ENCODE measurements around the gene PPIP5K2. TPM values are rescaled to one million over a fixed set of nuclear protein-coding genes. Genes with fewer than 3 reads are reported as not detected.
A peak's percentile ranks its signal among the peaks of the same experiment; 100 is the strongest.

The PPIP5K2 gene
- total RNA-seq, 1 experiment from 2014 or later: 52.2 TPM

DNA sequence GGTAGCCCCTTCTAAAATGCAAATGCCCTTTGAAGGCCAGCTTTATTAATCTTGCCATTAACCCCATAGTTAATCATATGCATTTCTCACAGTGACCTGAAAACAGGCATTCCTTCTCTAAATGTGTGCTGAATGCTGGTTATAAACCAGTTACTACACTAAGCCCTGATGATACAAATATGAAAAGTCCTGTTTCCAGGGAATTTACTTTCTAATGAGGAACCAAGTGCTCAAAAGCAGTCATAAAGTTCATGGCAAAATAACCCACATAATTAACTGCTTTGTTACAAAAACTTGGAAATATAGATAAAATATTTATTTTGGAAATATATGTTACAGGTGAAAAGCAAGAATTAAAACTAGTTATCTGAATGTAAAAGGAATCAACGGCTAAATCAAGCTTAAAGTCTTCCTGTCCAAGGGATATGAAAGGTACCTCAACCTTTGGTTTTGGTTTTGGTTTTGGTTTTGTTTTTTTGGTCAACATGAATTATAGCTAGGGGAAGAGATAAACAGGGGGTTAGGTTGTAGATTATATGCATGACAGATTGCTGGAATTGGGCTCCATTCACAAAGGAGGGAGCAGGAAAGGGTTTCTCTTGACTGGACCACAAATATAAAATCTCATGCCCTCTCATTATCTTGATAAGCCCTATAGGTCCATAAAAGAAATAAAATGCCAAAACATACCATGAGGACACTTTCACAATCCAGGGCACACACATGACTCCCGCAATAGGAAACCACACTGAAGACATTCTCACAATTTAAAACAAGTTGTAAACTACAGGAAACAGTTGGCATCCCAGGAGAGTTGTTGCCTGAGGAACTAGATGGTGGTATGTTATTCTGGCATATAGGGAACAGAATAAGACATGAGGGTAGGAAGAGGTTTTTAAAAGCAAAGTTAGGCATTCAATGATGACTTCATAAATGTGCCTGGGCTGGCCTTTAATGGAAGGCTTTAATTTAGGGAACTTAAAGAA is 91.8 kb downstream of the PPIP5K2 start:
- no peaks in the 10 kb centered on the region for H3F3A ChIP-seq (ENCODE audit: low read length, unreplicated experiment)
- no peaks in the 10 kb centered on the region for H3K36me3 ChIP-seq (ENCODE audit: low read depth, low read length)
- no peaks in the 10 kb centered on the region for H4K20me1 ChIP-seq (ENCODE audit: low read length)
- no peak for TF ChIP-seq EZH2phosphoT487 (IDR thresholded peaks at IDR 0.05; ENCODE audit: borderline replicate concordance, low read length)
- TF ChIP-seq, protein P1, sequence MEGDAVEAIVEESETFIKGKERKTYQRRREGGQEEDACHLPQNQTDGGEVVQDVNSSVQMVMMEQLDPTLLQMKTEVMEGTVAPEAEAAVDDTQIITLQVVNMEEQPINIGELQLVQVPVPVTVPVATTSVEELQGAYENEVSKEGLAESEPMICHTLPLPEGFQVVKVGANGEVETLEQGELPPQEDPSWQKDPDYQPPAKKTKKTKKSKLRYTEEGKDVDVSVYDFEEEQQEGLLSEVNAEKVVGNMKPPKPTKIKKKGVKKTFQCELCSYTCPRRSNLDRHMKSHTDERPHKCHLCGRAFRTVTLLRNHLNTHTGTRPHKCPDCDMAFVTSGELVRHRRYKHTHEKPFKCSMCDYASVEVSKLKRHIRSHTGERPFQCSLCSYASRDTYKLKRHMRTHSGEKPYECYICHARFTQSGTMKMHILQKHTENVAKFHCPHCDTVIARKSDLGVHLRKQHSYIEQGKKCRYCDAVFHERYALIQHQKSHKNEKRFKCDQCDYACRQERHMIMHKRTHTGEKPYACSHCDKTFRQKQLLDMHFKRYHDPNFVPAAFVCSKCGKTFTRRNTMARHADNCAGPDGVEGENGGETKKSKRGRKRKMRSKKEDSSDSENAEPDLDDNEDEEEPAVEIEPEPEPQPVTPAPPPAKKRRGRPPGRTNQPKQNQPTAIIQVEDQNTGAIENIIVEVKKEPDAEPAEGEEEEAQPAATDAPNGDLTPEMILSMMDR (conservative IDR thresholded peaks at IDR 0.05; ENCODE audit: low read depth, low read length): no peak
- no peak for TF ChIP-seq EZH2 (IDR thresholded peaks at IDR 0.05; ENCODE audit: low read length, unreplicated experiment)
- H3K27ac ChIP-seq (ENCODE audit: low read length): no peak overlapping the region
- H3K9me3 ChIP-seq (ENCODE audit: low read length): no peaks in the 10 kb centered on the region
- H3K9me2 ChIP-seq (replicated peaks; ENCODE audit: low read length): no peaks in the 10 kb centered on the region
- POLR2A ChIA-PET (ENCODE audit: unreplicated experiment): interaction anchor here (0.5 to 0.7 kb wide), 2 partner anchors 47 to 1302 kb away, joined by 4 to 10 read pairs; partner anchors contain the start of gene MACIR
- ATAC-seq: no peak
- DNase-seq: no peak
- H3K27me3 ChIP-seq (ENCODE audit: low read length): no peaks in the 10 kb centered on the region
- CTCF ChIA-PET: no interaction called here
- no peak overlapping the region for H2AFZ ChIP-seq (ENCODE audit: low read length)
- intact Hi-C loops (cut with micrococcal nuclease): no loop called here
- no peak overlapping the region for H3K4me2 ChIP-seq (ENCODE audit: low read length)
- no TSS peak for BruUV-seq (replicated peaks)
- H3K4me3 ChIP-seq (ENCODE audit: low read length): no peak overlapping the region
- no peaks in the 10 kb centered on the region for H3K79me2 ChIP-seq (ENCODE audit: low read length)
- 0 out of 2 replicates have a peak, but pooled peaks cover 3% of the 10 kb centered on the region for H3K4me1 ChIP-seq (ENCODE audit: insufficient read depth, low read length)
- H3K9ac ChIP-seq (ENCODE audit: low read length): no peak overlapping the region

DNA sequence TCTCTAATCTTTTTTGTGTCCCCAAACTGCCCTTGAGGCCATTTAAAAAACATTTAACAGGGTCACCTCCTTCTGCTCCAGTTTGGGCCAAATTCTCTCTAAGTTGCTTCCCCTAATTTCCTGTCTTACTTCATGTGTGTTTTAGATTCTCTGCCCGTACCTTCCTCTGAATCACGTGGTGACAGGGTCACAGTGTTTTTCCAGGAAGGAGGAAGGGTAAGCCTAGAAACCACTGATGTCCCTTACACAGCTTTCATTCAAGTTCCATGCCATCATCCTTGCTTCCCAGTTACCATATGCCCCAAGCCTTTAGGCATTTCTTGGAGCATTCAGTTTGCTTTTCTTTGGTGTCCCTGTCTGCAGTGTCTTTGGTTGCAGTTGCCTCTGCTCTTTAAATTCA is 96.0 kb downstream of the PPIP5K2 start:
- H3K9ac ChIP-seq (ENCODE audit: low read length): no peak overlapping the region
- no peaks in the 10 kb centered on the region for H3K9me2 ChIP-seq (replicated peaks; ENCODE audit: low read length)
- no peaks in the 10 kb centered on the region for H3K27me3 ChIP-seq (ENCODE audit: low read length)
- no peak overlapping the region for H3K4me2 ChIP-seq (ENCODE audit: low read length)
- intact Hi-C loops (cut with micrococcal nuclease): no loop called here
- DNase-seq (no peak), ATAC-seq (no peak; the same call in none of the 2 replicates)
- BruUV-seq (replicated peaks): no TSS peak
- H3K4me3 ChIP-seq (ENCODE audit: low read length): no peak overlapping the region
- 0 out of 2 replicates have a peak, but pooled peaks cover 3% of the 10 kb centered on the region for H3K4me1 ChIP-seq (ENCODE audit: insufficient read depth, low read length)
- H3F3A ChIP-seq (ENCODE audit: low read length, unreplicated experiment): no peaks in the 10 kb centered on the region
- ChIA-PET CTCF (interaction anchor here (0.7 to 0.8 kb wide), 2 partner anchors 8 to 669 kb away, joined by 3 read pairs; no protein-coding TSS in a partner anchor), POLR2A (ENCODE audit: unreplicated experiment) (interaction anchor here (0.6 kb wide), 1 partner anchor 155 kb away, joined by 3 read pairs; no protein-coding TSS in a partner anchor)
- 0 out of 2 replicates have a peak overlapping the region, but pooled peaks have one; percentile 1 for H2AFZ ChIP-seq (ENCODE audit: low read length)
- H3K36me3 ChIP-seq (ENCODE audit: low read depth, low read length): no peaks in the 10 kb centered on the region
- no peaks in the 10 kb centered on the region for H3K9me3 ChIP-seq (ENCODE audit: low read length)
- TF ChIP-seq EZH2phosphoT487 (IDR thresholded peaks at IDR 0.05; ENCODE audit: borderline replicate concordance, low read length) (no peak), EZH2 (IDR thresholded peaks at IDR 0.05; ENCODE audit: low read length, unreplicated experiment) (no peak)
- TF ChIP-seq, protein P1 (conservative IDR thresholded peaks at IDR 0.05; ENCODE audit: low read depth, low read length): no peak
- H4K20me1 ChIP-seq (ENCODE audit: low read length): no peaks in the 10 kb centered on the region
- H3K27ac ChIP-seq (ENCODE audit: low read length): no peak overlapping the region
- no peaks in the 10 kb centered on the region for H3K79me2 ChIP-seq (ENCODE audit: low read length)

All from PC-3 (cell line).